K562 (cell line): ENCODE measurements around the gene MYOG.

ENCODE experiments used
- CTCF ChIP-seq, 3 experiments: IDR thresholded peaks in 2 of 3; conservative IDR thresholded peaks in 1 of 3; 2 replicates each; pipeline ENCODE4 v1.5.1; 2011 to 2012; ENCODE audit warnings: low read length in 3 of 3, mild to moderate bottlenecking in 3 of 3, control low read depth in 2 of 3, improper control_type of control experiment in 1 of 3, inconsistent platforms in 1 of 3, low read depth in 1 of 3, mixed read lengths in 1 of 3, moderate library complexity in 1 of 3; ENCODE audit not compliant: insufficient read depth in 2 of 3
- ELF4 ChIP-seq: fragments of 450-650 bp; formaldehyde crosslinking; IDR thresholded peaks from 2 replicates; pipeline ENCODE4 v1.4.0; 2022; ENCODE audit warnings: missing genetic modification characterization
- EZH2 ChIP-seq: IDR thresholded peaks from 2 replicates; pipeline ENCODE4 v1.6.1; 2012; ENCODE audit warnings: low read depth, mild to moderate bottlenecking, inconsistent platforms, low read length, borderline replicate concordance
- POLR2A ChIP-seq: fragments of 450-650 bp; conservative IDR thresholded peaks from 2 replicates; pipeline ENCODE4 v1.6.1; 2016
- USF1 ChIP-seq: sonication (generic); formaldehyde crosslinking; IDR thresholded peaks from 2 replicates; pipeline ENCODE4 v1.9.0; 2022; ENCODE audit warnings: mild to moderate bottlenecking, missing genetic modification reagents

GRCh38 chr1:203098914-203099520, 13.2 kb upstream of the MYOG start:
- TF ChIP-seq USF1: no peak
- TF ChIP-seq CTCF (IDR thresholded peaks at IDR 0.05 in 2 of 3, conservative IDR thresholded peaks at IDR 0.05 in 1 of 3; ENCODE audit: insufficient read depth in 2 of 3, low read depth in 1 of 3, low read length in 3 of 3): no peak
- TF ChIP-seq POLR2A: no peak
- no peak for TF ChIP-seq EZH2
- no peak for TF ChIP-seq ELF4 (CRISPR knock-in tag)
